Loucy (cell line): Measurements from ENCODE around the gene ENTPD6.
"Not testable (repeated sequence)": the region's sequence is repeated elsewhere in the genome, so short reads cannot be mapped to it uniquely, and the experiment has no call there.

ENCODE experiments used
- H2AFZ ChIP-seq: fragments of 200-600 bp; sonication (generic); 2 replicates; pipeline ENCODE4 v1.6.0; 2016; ENCODE audit warnings: antibody characterized with exemption, mild to moderate bottlenecking, low read length, moderate library complexity
- H3F3A ChIP-seq: fragments of 200-600 bp; 2 replicates; pipeline ENCODE4 v1.6.0; 2016; ENCODE audit warnings: antibody characterized with exemption, low read depth, mild to moderate bottlenecking
- H3K27me3 ChIP-seq: fragments of 200-600 bp; sonication (generic); 2 replicates; pipeline ENCODE4 v1.6.1; 2014; ENCODE audit warnings: low read length, mild to moderate bottlenecking; ENCODE audit not compliant: insufficient read depth, poor library complexity, severe bottlenecking
- H3K36me3 ChIP-seq: fragments of 200-600 bp; sonication (generic); 2 replicates; pipeline ENCODE4 v1.6.1; 2016; ENCODE audit warnings: low read length; ENCODE audit not compliant: insufficient read depth
- H3K4me1 ChIP-seq: fragments of 200-600 bp; sonication (generic); 2 replicates; pipeline ENCODE4 v1.5.1; 2014; ENCODE audit warnings: low read length, mild to moderate bottlenecking; ENCODE audit not compliant: insufficient read depth, poor library complexity, severe bottlenecking
- H3K4me2 ChIP-seq: fragments of 200-600 bp; sonication (generic); 2 replicates; pipeline ENCODE4 v1.6.0; 2014; ENCODE audit warnings: antibody characterized with exemption, low read length, low read depth, mild to moderate bottlenecking; ENCODE audit not compliant: poor library complexity, severe bottlenecking
- H3K4me3 ChIP-seq: fragments of 200-600 bp; sonication (generic); 2 replicates; pipeline ENCODE4 v1.5.1; 2014; ENCODE audit warnings: low read length, mild to moderate bottlenecking, mixed read lengths; ENCODE audit not compliant: poor library complexity, severe bottlenecking
- H3K79me2 ChIP-seq: fragments of 200-600 bp; sonication (generic); 2 replicates; pipeline ENCODE4 v1.6.1; 2014; ENCODE audit warnings: low read length; ENCODE audit not compliant: insufficient read depth
- H3K9ac ChIP-seq: fragments of 200-600 bp; sonication (generic); 2 replicates; pipeline ENCODE4 v1.6.0; 2014; ENCODE audit warnings: mild to moderate bottlenecking, low read depth, low read length, moderate library complexity; ENCODE audit not compliant: poor library complexity, severe bottlenecking
- H3K9me2 ChIP-seq: fragments of 200-600 bp; sonication (generic); replicated peaks from 2 replicates; pipeline ENCODE4 v1.6.1; 2016; ENCODE audit warnings: low read depth, low read length, mixed read lengths
- H3K9me3 ChIP-seq: fragments of 200-600 bp; sonication (generic); 2 replicates; pipeline ENCODE4 v1.6.1; 2014; ENCODE audit warnings: mild to moderate bottlenecking, antibody characterized with exemption, low read length, low read depth; ENCODE audit not compliant: insufficient read depth
- H4K20me1 ChIP-seq: fragments of 200-600 bp; sonication (generic); 2 replicates; pipeline ENCODE4 v1.6.0; 2014; ENCODE audit warnings: antibody characterized with exemption, low read length, mild to moderate bottlenecking; ENCODE audit not compliant: insufficient read depth, poor library complexity, severe bottlenecking
- EZH2phosphoT487 ChIP-seq: fragments of 200-600 bp; IDR thresholded peaks from 2 replicates; pipeline ENCODE4 v1.6.1; 2018; ENCODE audit warnings: antibody characterized with exemption, mild to moderate bottlenecking, moderate library complexity, borderline replicate concordance
- TF ChIP-seq, protein P1 (sequence below): fragments of 200-600 bp; sonication (generic); conservative IDR thresholded peaks from 2 replicates; pipeline ENCODE4 v1.5.1; 2014; ENCODE audit warnings: mild to moderate bottlenecking, antibody characterized with exemption, low read length

ENTPD6 gene

DNA sequence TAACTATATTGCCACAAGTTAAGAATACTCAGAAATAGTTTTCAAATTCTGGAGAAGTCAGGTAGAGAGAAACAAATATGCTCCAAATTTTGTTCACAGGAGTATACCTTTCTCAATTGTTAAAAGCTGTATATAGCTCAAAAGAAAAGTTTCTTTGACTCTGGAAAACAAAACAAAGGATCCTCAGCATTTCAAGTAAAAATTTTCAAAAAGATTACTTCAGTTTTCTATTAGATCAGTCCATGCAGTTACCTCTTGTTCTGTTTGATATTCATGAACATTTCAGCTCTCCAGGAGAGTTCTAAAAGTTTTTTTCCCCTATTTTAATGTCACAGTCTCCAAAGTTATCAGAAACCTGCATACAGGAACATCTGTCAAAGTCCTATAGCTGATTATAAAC lies 30.4 kb upstream of the ENTPD6 start:
- Histone ChIP-seq H3K27me3 (no peaks in the 10 kb centered on the region), H3K4me1 (no peaks in the 10 kb centered on the region), H3K9me3 (peaks cover 7% of the 10 kb centered on the region; the same call in 1 of the 2 replicates), H3K9me2 (no peaks in the 10 kb centered on the region), H3K4me2 (no peak overlapping the region), H3K36me3 (no peaks in the 10 kb centered on the region), H3K79me2 (no peaks in the 10 kb centered on the region), H4K20me1 (no peaks in the 10 kb centered on the region), H3K9ac (no peak overlapping the region), H2AFZ (no peak overlapping the region), H3K4me3 (no peak overlapping the region), H3F3A (no peaks in the 10 kb centered on the region)
- TF ChIP-seq, protein P1, sequence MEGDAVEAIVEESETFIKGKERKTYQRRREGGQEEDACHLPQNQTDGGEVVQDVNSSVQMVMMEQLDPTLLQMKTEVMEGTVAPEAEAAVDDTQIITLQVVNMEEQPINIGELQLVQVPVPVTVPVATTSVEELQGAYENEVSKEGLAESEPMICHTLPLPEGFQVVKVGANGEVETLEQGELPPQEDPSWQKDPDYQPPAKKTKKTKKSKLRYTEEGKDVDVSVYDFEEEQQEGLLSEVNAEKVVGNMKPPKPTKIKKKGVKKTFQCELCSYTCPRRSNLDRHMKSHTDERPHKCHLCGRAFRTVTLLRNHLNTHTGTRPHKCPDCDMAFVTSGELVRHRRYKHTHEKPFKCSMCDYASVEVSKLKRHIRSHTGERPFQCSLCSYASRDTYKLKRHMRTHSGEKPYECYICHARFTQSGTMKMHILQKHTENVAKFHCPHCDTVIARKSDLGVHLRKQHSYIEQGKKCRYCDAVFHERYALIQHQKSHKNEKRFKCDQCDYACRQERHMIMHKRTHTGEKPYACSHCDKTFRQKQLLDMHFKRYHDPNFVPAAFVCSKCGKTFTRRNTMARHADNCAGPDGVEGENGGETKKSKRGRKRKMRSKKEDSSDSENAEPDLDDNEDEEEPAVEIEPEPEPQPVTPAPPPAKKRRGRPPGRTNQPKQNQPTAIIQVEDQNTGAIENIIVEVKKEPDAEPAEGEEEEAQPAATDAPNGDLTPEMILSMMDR, result no peak
- no peak for TF ChIP-seq EZH2phosphoT487

DNA sequence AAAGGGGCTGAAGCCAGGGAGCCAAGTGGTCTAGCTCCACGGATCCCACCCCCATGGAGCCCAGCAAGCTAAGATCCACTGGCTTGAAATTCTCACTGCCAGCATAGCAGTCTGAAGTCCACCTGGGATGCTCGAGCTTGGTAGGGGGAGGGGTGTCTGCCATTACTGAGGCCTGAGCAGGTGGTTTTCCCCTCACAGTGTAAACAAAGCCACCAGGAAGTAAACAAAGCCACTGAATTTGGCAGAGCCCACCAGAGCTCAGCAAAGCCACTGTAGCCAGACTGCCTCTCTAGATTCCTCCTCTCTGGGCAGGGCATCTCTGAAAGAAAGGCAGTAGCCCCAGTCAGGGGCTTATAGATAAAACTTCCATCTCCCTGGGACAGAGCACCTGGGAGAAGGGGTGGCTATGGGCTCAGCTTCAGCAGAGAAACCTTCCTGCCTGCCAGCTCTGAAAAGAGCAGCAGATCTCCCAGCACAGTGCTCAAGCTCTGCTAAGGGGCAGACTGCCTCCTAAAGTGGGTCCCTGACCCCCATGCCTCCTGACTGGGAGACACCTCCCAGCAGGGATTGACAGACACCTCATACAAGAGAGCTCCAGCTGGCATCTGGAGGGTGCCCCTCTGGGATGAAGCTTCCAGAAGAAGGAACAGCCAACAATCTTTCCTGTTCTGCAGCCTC lies 29.3 kb upstream of the ENTPD6 start:
- H2AFZ ChIP-seq, H3K4me1 ChIP-seq, H3K9me2 ChIP-seq, H3K36me3 ChIP-seq, H3K4me2 ChIP-seq, H3F3A ChIP-seq, H3K9me3 ChIP-seq, H4K20me1 ChIP-seq, H3K4me3 ChIP-seq, H3K79me2 ChIP-seq, H3K9ac ChIP-seq, H3K27me3 ChIP-seq: not testable (repeated sequence)

DNA sequence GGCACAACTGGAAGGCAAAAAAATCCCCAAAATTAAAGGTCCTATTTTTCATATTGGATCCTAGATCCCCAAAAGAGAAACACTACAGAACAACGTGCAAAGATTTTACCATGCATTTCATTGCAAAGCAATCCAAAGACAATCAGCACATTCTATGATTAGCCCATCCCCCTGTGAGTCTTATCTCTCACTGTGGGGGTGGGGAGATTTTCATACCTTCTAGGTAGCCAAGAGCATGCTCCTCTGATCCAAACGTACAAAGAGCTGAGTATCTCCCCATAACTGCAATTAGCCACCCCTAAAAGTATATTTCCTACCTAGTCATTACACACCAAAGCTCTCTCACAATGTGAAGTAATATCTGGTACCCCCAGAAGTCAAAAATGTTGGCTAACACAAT lies 22.2 kb upstream of the ENTPD6 start:
- TF ChIP-seq, protein P1, result no peak
- no peak for TF ChIP-seq EZH2phosphoT487
- Histone ChIP-seq H3K4me2 (no peak overlapping the region), H3K36me3 (no peaks in the 10 kb centered on the region), H3K4me1 (no peaks in the 10 kb centered on the region), H2AFZ (no peak overlapping the region), H3F3A (no peaks in the 10 kb centered on the region), H3K9me2 (no peaks in the 10 kb centered on the region), H3K4me3 (no peak overlapping the region), H3K9ac (no peak overlapping the region), H4K20me1 (no peaks in the 10 kb centered on the region), H3K79me2 (no peaks in the 10 kb centered on the region), H3K9me3 (no peaks in the 10 kb centered on the region), H3K27me3 (no peaks in the 10 kb centered on the region)

DNA sequence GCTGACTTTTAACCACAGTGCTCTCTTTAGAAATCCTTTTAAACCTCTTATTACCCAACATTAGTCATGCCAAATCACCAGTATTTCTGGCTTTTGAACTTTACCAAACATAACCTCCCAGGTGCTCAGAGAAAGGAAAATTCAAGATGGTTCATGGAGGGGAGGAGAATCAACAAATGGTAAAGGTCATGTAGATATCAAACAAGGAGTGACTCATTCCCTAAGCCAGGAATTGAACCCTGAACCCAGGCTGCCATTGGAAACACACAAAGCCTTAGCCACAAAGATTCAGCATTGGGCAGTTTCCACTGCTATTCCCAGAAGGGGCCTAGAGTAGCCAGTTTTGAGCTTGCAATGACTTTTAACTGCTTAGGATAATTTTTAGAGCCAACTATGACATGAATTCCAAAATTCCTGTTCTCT lies 21.6 kb upstream of the ENTPD6 start:
- no peak overlapping the region for H3K4me2 ChIP-seq
- no peaks in the 10 kb centered on the region for H3K27me3 ChIP-seq
- H3F3A ChIP-seq, result no peaks in the 10 kb centered on the region
- H4K20me1 ChIP-seq, result no peaks in the 10 kb centered on the region
- no peak overlapping the region for H3K4me3 ChIP-seq
- no peak overlapping the region for H3K9ac ChIP-seq
- H3K9me2 ChIP-seq, result no peaks in the 10 kb centered on the region
- no peaks in the 10 kb centered on the region for H3K4me1 ChIP-seq
- H3K9me3 ChIP-seq, result no peaks in the 10 kb centered on the region
- no peaks in the 10 kb centered on the region for H3K79me2 ChIP-seq
- TF ChIP-seq, protein P1, result no peak
- TF ChIP-seq EZH2phosphoT487, result no peak
- H2AFZ ChIP-seq, result no peak overlapping the region
- H3K36me3 ChIP-seq, result no peaks in the 10 kb centered on the region
